Loucy (cell line): Measurements from ENCODE around the gene UHMK1.

Experiments used
- H2AFZ ChIP-seq: fragments of 200-600 bp; sonication (generic); 2 replicates; pipeline ENCODE4 v1.6.0; 2016; ENCODE audit warnings: antibody characterized with exemption, mild to moderate bottlenecking, low read length, moderate library complexity
- H3F3A ChIP-seq: fragments of 200-600 bp; 2 replicates; pipeline ENCODE4 v1.6.0; 2016; ENCODE audit warnings: antibody characterized with exemption, low read depth, mild to moderate bottlenecking
- H3K27me3 ChIP-seq: fragments of 200-600 bp; sonication (generic); 2 replicates; pipeline ENCODE4 v1.6.1; 2014; ENCODE audit warnings: low read length, mild to moderate bottlenecking; ENCODE audit not compliant: insufficient read depth, poor library complexity, severe bottlenecking
- H3K36me3 ChIP-seq: fragments of 200-600 bp; sonication (generic); 2 replicates; pipeline ENCODE4 v1.6.1; 2016; ENCODE audit warnings: low read length; ENCODE audit not compliant: insufficient read depth
- H3K4me1 ChIP-seq: fragments of 200-600 bp; sonication (generic); 2 replicates; pipeline ENCODE4 v1.5.1; 2014; ENCODE audit warnings: low read length, mild to moderate bottlenecking; ENCODE audit not compliant: insufficient read depth, poor library complexity, severe bottlenecking
- H3K4me2 ChIP-seq: fragments of 200-600 bp; sonication (generic); 2 replicates; pipeline ENCODE4 v1.6.0; 2014; ENCODE audit warnings: antibody characterized with exemption, low read length, low read depth, mild to moderate bottlenecking; ENCODE audit not compliant: poor library complexity, severe bottlenecking
- H3K4me3 ChIP-seq: fragments of 200-600 bp; sonication (generic); 2 replicates; pipeline ENCODE4 v1.5.1; 2014; ENCODE audit warnings: low read length, mild to moderate bottlenecking, mixed read lengths; ENCODE audit not compliant: poor library complexity, severe bottlenecking
- H3K79me2 ChIP-seq: fragments of 200-600 bp; sonication (generic); 2 replicates; pipeline ENCODE4 v1.6.1; 2014; ENCODE audit warnings: low read length; ENCODE audit not compliant: insufficient read depth
- H3K9ac ChIP-seq: fragments of 200-600 bp; sonication (generic); 2 replicates; pipeline ENCODE4 v1.6.0; 2014; ENCODE audit warnings: mild to moderate bottlenecking, low read depth, low read length, moderate library complexity; ENCODE audit not compliant: poor library complexity, severe bottlenecking
- H3K9me2 ChIP-seq: fragments of 200-600 bp; sonication (generic); replicated peaks from 2 replicates; pipeline ENCODE4 v1.6.1; 2016; ENCODE audit warnings: low read depth, low read length, mixed read lengths
- H3K9me3 ChIP-seq: fragments of 200-600 bp; sonication (generic); 2 replicates; pipeline ENCODE4 v1.6.1; 2014; ENCODE audit warnings: mild to moderate bottlenecking, antibody characterized with exemption, low read length, low read depth; ENCODE audit not compliant: insufficient read depth
- H4K20me1 ChIP-seq: fragments of 200-600 bp; sonication (generic); 2 replicates; pipeline ENCODE4 v1.6.0; 2014; ENCODE audit warnings: antibody characterized with exemption, low read length, mild to moderate bottlenecking; ENCODE audit not compliant: insufficient read depth, poor library complexity, severe bottlenecking
- EZH2phosphoT487 ChIP-seq: fragments of 200-600 bp; IDR thresholded peaks from 2 replicates; pipeline ENCODE4 v1.6.1; 2018; ENCODE audit warnings: antibody characterized with exemption, mild to moderate bottlenecking, moderate library complexity, borderline replicate concordance
- TF ChIP-seq, protein P1 (sequence below): fragments of 200-600 bp; sonication (generic); conservative IDR thresholded peaks from 2 replicates; pipeline ENCODE4 v1.5.1; 2014; ENCODE audit warnings: mild to moderate bottlenecking, antibody characterized with exemption, low read length

Gene UHMK1

GRCh38 chr1:162463021-162463420, 34.6 kb upstream of the UHMK1 start:
- no peaks in the 10 kb centered on the region for H3K4me1 ChIP-seq
- TF ChIP-seq EZH2phosphoT487, result no peak
- TF ChIP-seq, protein P1, sequence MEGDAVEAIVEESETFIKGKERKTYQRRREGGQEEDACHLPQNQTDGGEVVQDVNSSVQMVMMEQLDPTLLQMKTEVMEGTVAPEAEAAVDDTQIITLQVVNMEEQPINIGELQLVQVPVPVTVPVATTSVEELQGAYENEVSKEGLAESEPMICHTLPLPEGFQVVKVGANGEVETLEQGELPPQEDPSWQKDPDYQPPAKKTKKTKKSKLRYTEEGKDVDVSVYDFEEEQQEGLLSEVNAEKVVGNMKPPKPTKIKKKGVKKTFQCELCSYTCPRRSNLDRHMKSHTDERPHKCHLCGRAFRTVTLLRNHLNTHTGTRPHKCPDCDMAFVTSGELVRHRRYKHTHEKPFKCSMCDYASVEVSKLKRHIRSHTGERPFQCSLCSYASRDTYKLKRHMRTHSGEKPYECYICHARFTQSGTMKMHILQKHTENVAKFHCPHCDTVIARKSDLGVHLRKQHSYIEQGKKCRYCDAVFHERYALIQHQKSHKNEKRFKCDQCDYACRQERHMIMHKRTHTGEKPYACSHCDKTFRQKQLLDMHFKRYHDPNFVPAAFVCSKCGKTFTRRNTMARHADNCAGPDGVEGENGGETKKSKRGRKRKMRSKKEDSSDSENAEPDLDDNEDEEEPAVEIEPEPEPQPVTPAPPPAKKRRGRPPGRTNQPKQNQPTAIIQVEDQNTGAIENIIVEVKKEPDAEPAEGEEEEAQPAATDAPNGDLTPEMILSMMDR, result no peak
- H4K20me1 ChIP-seq, result no peaks in the 10 kb centered on the region
- H3K9me2 ChIP-seq, result no peaks in the 10 kb centered on the region
- no peak overlapping the region for H3K4me2 ChIP-seq
- no peak overlapping the region for H2AFZ ChIP-seq
- no peaks in the 10 kb centered on the region for H3K36me3 ChIP-seq
- H3K4me3 ChIP-seq, result no peak overlapping the region
- H3K27me3 ChIP-seq, result no peaks in the 10 kb centered on the region
- H3K9me3 ChIP-seq, result no peaks in the 10 kb centered on the region
- no peaks in the 10 kb centered on the region for H3F3A ChIP-seq
- H3K9ac ChIP-seq, result no peak overlapping the region
- no peaks in the 10 kb centered on the region for H3K79me2 ChIP-seq

DNA sequence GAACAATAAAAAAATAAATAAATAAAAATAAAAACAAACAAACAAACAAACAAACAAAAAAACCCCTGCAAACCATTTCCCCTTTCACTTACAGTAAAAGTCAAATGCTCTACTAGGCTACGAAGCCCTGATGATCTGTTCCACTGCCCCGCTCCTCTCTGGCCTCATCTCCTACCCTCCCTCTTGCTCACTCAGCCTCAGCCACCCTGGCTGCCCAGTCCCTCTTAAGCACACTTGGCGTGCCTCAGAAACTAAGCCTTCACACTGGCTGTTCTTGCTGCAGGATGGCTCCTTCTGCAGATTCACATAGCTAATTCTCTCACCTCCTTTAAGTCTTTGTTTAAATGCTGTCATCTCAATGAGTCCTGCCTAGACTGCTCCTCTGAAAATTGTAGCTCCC, 30.8 kb upstream of the UHMK1 start:
- Histone ChIP-seq H3K4me2 (no peak overlapping the region), H3K79me2 (no peaks in the 10 kb centered on the region), H3K36me3 (no peaks in the 10 kb centered on the region), H2AFZ (no peak overlapping the region), H3K27me3 (no peaks in the 10 kb centered on the region), H3K9me3 (no peaks in the 10 kb centered on the region), H3K4me1 (no peaks in the 10 kb centered on the region), H4K20me1 (no peaks in the 10 kb centered on the region), H3K4me3 (no peak overlapping the region), H3K9ac (no peak overlapping the region), H3K9me2 (no peaks in the 10 kb centered on the region), H3F3A (no peaks in the 10 kb centered on the region)
- TF ChIP-seq, protein P1, result no peak
- no peak for TF ChIP-seq EZH2phosphoT487

GRCh38 chr1:162470216-162470615, 27.4 kb upstream of the UHMK1 start:
- no peaks in the 10 kb centered on the region for H4K20me1 ChIP-seq
- H3K36me3 ChIP-seq, result no peaks in the 10 kb centered on the region
- no peaks in the 10 kb centered on the region for H3K79me2 ChIP-seq
- H3K4me2 ChIP-seq, result no peak overlapping the region
- no peak overlapping the region for H3K4me3 ChIP-seq
- H2AFZ ChIP-seq, result no peak overlapping the region
- H3K9me3 ChIP-seq, result no peaks in the 10 kb centered on the region
- TF ChIP-seq, protein P1, result no peak
- TF ChIP-seq EZH2phosphoT487, result no peak
- H3K9me2 ChIP-seq, result no peaks in the 10 kb centered on the region
- H3K9ac ChIP-seq, result no peak overlapping the region
- H3F3A ChIP-seq, result no peaks in the 10 kb centered on the region
- no peaks in the 10 kb centered on the region for H3K27me3 ChIP-seq
- no peaks in the 10 kb centered on the region for H3K4me1 ChIP-seq
